GM12872 (cell line): ENCODE measurements around the gene PHF5A.

Source experiments
- CTCF ChIP-seq: IDR thresholded peaks from 3 replicates; pipeline ENCODE4 v1.5.1; 2011; ENCODE audit warnings: low read depth, mild to moderate bottlenecking, low read length, moderate library complexity; ENCODE audit not compliant: insufficient read depth

Gene PHF5A

GRCh38 chr22:41500303-41500702, 31.8 kb upstream of the PHF5A start:
- TF ChIP-seq CTCF, result no peak

- TF ChIP-seq CTCF, result no peak
These were observed 31.3 kb upstream of the PHF5A start for GRCh38 chr22:41499624-41500280.

GRCh38 chr22:41498303-41498835, 29.9 kb upstream of the PHF5A start:
- TF ChIP-seq CTCF, result no peak

GRCh38 chr22:41491374-41492100, 23.0 kb upstream of the PHF5A start:
- TF ChIP-seq CTCF, result no peak

GRCh38 chr22:41488596-41489385, 20.3 kb upstream of the PHF5A start:
- TF ChIP-seq CTCF, result no peak

GRCh38 chr22:41488076-41488475, 19.6 kb upstream of the PHF5A start:
- TF ChIP-seq CTCF, result no peak
